GM21447 (cell line): ENCODE measurements around the gene SLIT1.

Source experiments
- ATAC-seq: cut with Tn5 transposase; IDR thresholded peaks from one replicate; pipeline ENCODE4 v1.9.1; 2021; ENCODE audit not compliant: unreplicated experiment

The SLIT1 gene

GRCh38 chr10:97140049-97140846, 45.5 kb downstream of the SLIT1 start:
- no peak for ATAC-seq

DNA sequence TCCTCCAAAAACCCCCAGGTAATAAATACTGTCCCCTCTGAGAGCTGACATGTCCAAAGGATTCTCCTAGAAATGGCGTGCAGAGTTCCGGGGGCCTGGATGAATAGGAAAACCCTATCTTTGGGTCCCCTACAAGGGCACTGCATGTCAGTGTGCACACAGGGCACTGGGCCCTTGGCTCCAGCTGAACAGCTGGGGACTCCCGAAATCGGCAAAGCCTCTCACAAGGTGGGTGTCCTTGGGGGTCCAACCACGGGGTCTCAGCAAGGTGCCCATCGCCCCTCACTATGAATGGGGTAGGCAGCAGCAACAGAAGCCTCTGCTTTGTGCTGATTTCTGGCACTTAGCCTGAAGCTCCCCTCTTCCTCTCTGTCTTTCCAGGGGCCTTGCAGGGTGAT, 46.1 kb downstream of the SLIT1 start:
- ATAC-seq = no peak

DNA sequence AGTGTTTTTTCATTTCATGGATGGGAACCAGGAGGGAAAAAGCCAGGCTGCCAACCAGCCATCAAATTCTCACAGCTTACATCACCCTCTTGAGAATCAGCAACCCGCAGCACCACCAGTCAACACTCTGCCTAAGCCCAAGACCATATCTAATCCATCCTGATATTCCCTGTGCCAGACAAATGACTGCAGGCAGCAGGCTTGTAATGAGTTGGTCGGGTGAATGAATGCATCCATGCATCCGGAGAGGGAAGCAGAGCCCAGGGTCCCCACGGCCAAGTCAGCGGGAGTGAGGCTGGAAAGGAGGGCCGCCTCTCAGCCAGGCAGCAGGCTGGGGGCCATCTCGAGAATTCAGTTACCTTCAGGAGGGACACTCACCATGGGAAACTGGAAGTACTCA, 46.9 kb downstream of the SLIT1 start:
- ATAC-seq = no peak

DNA sequence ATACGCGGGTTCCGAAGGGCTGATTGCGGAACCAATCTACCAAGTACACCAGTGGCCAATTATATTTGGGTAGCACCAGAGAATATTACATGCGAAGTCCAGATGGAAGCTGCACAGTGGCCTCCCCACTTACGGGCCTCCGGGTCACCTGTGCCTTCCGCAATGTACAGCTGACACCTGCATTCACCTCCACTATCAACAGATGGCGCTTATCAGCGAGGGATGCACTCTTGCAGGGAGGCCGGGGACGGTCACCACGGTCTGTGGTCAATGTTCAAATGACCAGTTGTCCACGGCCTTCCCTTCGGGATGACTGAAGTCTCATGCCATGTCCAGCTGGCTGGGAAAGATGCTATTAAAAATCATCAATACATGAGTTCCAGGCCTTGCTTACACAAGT, 47.6 kb downstream of the SLIT1 start:
- no peak for ATAC-seq

- ATAC-seq = no peak
These were observed 49.0 kb downstream of the SLIT1 start for GRCh38 chr10:97136756-97137155.

DNA sequence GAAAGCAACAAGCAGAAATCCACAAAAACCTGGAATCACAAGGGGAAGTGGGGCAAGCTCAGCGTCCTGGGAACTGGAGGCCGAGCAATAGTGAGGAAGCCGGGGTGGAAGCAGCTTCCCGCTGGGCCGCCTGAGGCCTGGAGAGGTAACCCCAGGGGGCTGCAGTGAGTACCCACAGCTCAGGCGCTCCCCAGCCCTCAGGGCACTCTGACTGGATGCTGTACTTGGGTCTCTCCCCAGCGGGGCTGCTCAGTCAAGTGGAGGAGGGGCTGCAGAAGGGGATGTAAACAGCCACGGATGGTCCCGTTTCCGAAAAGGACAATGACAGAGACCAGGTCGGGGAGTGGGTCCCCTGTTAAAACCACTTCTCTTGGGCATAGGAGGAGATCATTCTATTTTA, 50.3 kb downstream of the SLIT1 start:
- ATAC-seq = no peak

- ATAC-seq = no peak
These were observed 50.8 kb downstream of the SLIT1 start for GRCh38 chr10:97134983-97135382.

GRCh38 chr10:97134110-97134509, 51.6 kb downstream of the SLIT1 start:
- no peak for ATAC-seq

GRCh38 chr10:97132273-97132672, 53.5 kb downstream of the SLIT1 start:
- ATAC-seq = no peak

GRCh38 chr10:97131666-97132065, 54.1 kb downstream of the SLIT1 start:
- ATAC-seq = no peak

DNA sequence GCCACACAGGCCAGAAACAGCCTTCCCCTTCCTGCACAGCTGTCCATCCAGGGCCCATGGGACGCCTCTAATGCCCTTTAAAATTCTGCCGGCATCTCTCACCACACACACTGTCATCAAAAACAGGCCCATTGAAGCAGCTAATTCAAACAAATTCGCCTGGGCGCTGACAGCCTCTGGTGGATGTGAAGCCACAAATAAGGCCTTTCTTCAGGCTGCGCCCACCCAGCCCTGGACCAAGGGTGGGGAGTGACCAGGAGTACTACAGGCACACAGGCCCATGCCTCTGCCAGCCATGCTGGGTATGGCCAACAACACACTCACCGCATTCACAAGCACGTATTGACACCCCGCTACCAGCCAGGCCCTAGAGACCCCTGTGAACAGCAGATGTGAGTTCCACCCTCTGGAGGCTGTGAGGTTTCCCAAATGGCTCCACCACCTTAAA, 54.6 kb downstream of the SLIT1 start:
- no peak for ATAC-seq

- ATAC-seq = no peak
These were observed 56.1 kb downstream of the SLIT1 start for GRCh38 chr10:97129666-97130065.

DNA sequence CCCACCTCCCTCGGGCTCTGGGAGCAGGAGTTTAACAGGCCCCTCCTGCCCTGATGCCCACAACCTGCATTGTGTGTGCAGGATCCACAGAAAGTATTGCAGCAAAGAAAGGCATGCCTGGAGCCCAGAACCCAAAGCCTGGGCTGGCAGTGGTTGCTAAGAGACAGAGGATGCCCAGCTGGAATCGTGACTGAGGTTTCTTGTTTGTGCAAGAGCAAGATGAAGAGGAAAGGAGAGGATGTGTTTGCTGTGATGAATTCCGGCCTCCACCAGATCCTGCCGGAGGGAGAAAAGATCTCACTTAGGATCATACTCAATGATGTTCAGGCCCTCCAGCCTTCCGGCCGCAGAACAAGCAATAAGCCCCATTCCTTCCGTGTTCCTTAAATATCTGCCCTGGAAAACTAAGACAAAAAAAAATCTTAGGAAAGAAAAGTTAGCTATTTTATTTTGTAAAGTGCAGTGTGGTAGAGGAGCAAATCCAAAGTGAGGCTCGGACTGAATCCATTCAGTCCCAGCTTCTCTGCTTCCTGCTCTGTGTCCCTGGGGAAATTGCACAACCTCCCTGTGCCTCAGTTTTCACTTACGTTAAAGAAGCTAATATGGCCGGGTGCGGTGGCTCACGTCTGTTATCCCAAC, 57.1 kb downstream of the SLIT1 start:
- ATAC-seq = no peak

- no peak for ATAC-seq
These were observed 57.7 kb downstream of the SLIT1 start for GRCh38 chr10:97128039-97128492.

GRCh38 chr10:97127509-97127908, 58.2 kb downstream of the SLIT1 start:
- ATAC-seq = no peak

- no peak for ATAC-seq
These were observed 61.5 kb downstream of the SLIT1 start for GRCh38 chr10:97124211-97124610.

DNA sequence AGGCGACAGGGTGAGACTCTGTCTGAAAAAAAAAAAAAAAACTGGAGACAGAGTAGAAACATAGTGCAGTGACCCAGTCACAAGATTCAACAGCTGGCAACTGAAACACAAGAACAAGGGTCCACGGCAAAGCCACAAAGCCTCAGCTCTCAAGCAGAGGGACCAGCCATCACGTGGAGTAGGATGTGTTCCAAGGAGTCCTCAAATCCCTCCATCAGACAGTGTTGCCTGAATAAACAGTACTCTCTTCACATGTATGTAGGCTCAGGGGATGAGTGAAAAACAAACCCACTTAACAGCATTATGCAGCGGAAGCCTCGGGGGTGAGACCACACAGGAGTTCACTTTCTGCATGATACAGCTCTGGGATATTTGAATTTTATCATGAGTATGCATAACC, 62.0 kb downstream of the SLIT1 start:
- ATAC-seq = no peak

- no peak for ATAC-seq
These were observed 64.7 kb downstream of the SLIT1 start for GRCh38 chr10:97121041-97121440.

- ATAC-seq = no peak
These were observed 65.4 kb downstream of the SLIT1 start for GRCh38 chr10:97120370-97120769.

DNA sequence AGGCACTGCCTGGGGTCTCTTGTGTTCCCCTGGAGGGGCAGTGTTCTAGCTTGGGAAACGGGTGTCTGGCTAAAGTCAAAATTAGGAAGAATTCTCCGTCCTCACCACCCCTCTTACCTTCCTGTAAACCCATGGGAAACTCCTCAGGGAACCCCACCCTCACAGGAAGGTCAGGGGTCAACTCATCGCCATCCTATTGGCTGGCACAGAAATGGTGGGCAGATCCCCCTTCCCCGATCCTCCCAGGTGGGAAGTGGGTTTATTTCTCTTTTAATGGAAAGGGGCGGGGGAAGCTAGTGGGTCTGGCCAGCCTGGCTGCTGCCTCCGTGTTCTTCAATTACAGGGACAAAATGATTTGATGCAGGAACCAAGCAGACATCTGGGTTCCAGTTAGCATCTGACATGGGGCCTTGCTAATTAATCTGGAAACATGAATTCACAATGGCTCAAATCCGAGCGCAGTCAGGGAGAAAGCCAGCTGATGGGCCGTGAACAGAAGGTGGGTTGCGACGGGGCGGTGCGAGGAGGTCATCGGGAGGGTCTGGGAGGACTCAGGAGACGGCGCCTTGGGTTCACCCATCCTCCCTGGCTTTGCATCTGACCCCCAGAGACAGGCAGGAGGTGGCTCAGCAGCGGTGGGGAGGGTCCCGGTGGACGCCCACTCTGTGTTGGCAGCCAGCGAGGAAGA, 66.6 kb downstream of the SLIT1 start:
- ATAC-seq = no peak

DNA sequence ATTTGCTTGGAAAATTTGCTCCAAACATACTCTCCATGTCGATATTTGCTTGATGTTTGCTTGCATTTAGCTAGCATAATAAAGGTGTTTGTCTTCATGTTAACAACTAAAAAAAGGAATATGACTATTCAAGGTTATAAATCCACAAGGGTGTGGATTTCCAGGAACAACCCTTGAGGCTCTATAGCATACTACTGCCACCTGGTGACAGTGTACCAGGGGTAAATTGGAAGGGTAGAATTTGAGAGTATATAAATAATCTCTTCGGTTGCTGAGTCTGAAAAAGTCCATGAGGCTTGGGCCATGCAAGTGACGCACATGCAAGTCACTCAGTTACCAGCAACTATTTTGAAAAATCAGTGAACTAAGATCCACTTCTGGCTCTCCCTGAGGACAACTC, 68.4 kb downstream of the SLIT1 start:
- no peak for ATAC-seq
